IMR-90 (cell line): ENCODE results near the gene ID2. TPM values are rescaled to one million over a fixed set of nuclear protein-coding genes. Genes with fewer than 3 reads are reported as not detected.

Source experiments
- ATAC-seq: fragments of 200-7000 bp; cut with Tn5 transposase; 2 replicates; pipeline ENCODE4 v1.9.1; 2020; ENCODE audit warnings: low read depth, mild to moderate bottlenecking, moderate library complexity
- BruUV-seq: library from RNA; stranded (reverse); fragments of 400-500 nt; replicated peaks from 2 replicates; lab custom pipeline; 2021; lab: Mats Ljungman, UMichigan
- CTCF ChIA-PET: fragments of 300-600 bp; formaldehyde crosslinking; extraction: SDS; loops from one replicate; lab custom pipeline; 2021; ENCODE audit warnings: antibody characterized with exemption; lab: Yijun Ruan, JAX
- POLR2A ChIA-PET: fragments of 300-600 bp; sonication (Branson Sonifier 250); formaldehyde crosslinking; loops from one replicate; lab custom pipeline; 2022; ENCODE audit warnings: antibody characterized with exemption; ENCODE audit not compliant: unreplicated experiment; lab: Charles Lee
- DNase-seq: peaks from one replicate; pipeline ENCODE4 v3.0.0; 2013
- H2AFZ ChIP-seq: replicated peaks from 2 replicates; pipeline ENCODE3; 2013; ENCODE audit warnings: low read length, mild to moderate bottlenecking; ENCODE audit not compliant: poor library complexity
- H2AK5ac ChIP-seq: 2 replicates; pipeline ENCODE4 v1.6.1; 2013; ENCODE audit warnings: low read depth, low read length, inconsistent platforms
- H2AK9ac ChIP-seq: replicated peaks from 2 replicates; pipeline ENCODE3; 2013; ENCODE audit warnings: mild to moderate bottlenecking, low read depth, low read length, moderate library complexity; ENCODE audit not compliant: poor library complexity
- H2BK120ac ChIP-seq: 2 replicates; pipeline ENCODE4 v1.6.1; 2013; ENCODE audit warnings: low read depth, low read length, inconsistent platforms
- H2BK15ac ChIP-seq: 3 replicates; pipeline ENCODE4 v1.6.1; 2013; ENCODE audit warnings: low read depth, low read length, inconsistent platforms
- H2BK20ac ChIP-seq: 2 replicates; pipeline ENCODE4 v1.6.1; 2013; ENCODE audit warnings: low read depth, mild to moderate bottlenecking, inconsistent platforms, low read length, moderate library complexity
- H2BK5ac ChIP-seq: 2 replicates; pipeline ENCODE4 v1.6.1; 2013; ENCODE audit warnings: mild to moderate bottlenecking, low read depth, low read length, inconsistent platforms; ENCODE audit not compliant: poor library complexity, severe bottlenecking
- H3K14ac ChIP-seq: replicated peaks from 2 replicates; pipeline ENCODE4 v1.6.1; 2013; ENCODE audit warnings: low read depth, low read length, inconsistent platforms
- H3K18ac ChIP-seq: 2 replicates; pipeline ENCODE4 v1.6.1; 2013; ENCODE audit warnings: low read depth, low read length, control low read depth
- H3K23ac ChIP-seq: 2 replicates; pipeline ENCODE4 v1.6.1; 2013; ENCODE audit warnings: low read depth, low read length, inconsistent platforms
- H3K27ac ChIP-seq: 2 replicates; pipeline ENCODE4 v1.5.1; 2013; ENCODE audit warnings: mild to moderate bottlenecking, control low read depth, low read length; ENCODE audit not compliant: insufficient read depth
- H3K27me3 ChIP-seq: 2 replicates; pipeline ENCODE4 v1.6.1; 2013; ENCODE audit warnings: low read length; ENCODE audit not compliant: control insufficient read depth, insufficient read depth
- H3K36me3 ChIP-seq: 2 replicates; pipeline ENCODE4 v1.6.1; 2013; ENCODE audit warnings: low read length, mixed read lengths; ENCODE audit not compliant: control insufficient read depth, insufficient read depth
- H3K4ac ChIP-seq: 2 replicates; pipeline ENCODE4 v1.6.1; 2013; ENCODE audit warnings: low read depth, low read length, inconsistent platforms
- H3K4me1 ChIP-seq: 2 replicates; pipeline ENCODE4 v1.6.1; 2013; ENCODE audit warnings: low read length, mixed read lengths; ENCODE audit not compliant: control insufficient read depth, insufficient read depth
- H3K4me2 ChIP-seq: 2 replicates; pipeline ENCODE4 v1.6.1; 2013; ENCODE audit warnings: low read depth, mild to moderate bottlenecking, control low read depth, low read length, moderate library complexity
- H3K4me3 ChIP-seq: 2 replicates; pipeline ENCODE4 v1.5.1; 2013; ENCODE audit warnings: low read depth, mild to moderate bottlenecking, control low read depth, low read length, moderate library complexity; ENCODE audit not compliant: insufficient read depth
- H3K56ac ChIP-seq: 2 replicates; pipeline ENCODE4 v1.6.1; 2013; ENCODE audit warnings: low read length, inconsistent platforms; ENCODE audit not compliant: insufficient read depth; ENCODE audit errors: extremely low read depth
- H3K79me1 ChIP-seq, 2 experiments: 2 replicates each; pipeline ENCODE4 v1.6.1; 2013; ENCODE audit warnings: low read length in 2 of 2, inconsistent platforms in 1 of 2, low read depth in 1 of 2
- H3K9ac ChIP-seq: 2 replicates; pipeline ENCODE4 v1.6.1; 2013; ENCODE audit warnings: low read depth, low read length, control low read depth
- H3K9me1 ChIP-seq: 2 replicates; pipeline ENCODE4 v1.6.1; 2013; ENCODE audit warnings: low read length, inconsistent platforms; ENCODE audit not compliant: insufficient read depth
- H3K9me3 ChIP-seq: 2 replicates; pipeline ENCODE4 v1.6.1; 2013; ENCODE audit warnings: low read length; ENCODE audit not compliant: control insufficient read depth, insufficient read depth
- H4K20me1 ChIP-seq: 2 replicates; pipeline ENCODE4 v1.6.1; 2013; ENCODE audit warnings: low read length, inconsistent platforms; ENCODE audit not compliant: insufficient read depth
- H4K5ac ChIP-seq: 2 replicates; pipeline ENCODE4 v1.6.1; 2013; ENCODE audit warnings: mild to moderate bottlenecking, low read depth, low read length, control low read depth
- H4K8ac ChIP-seq, 2 experiments: 2 replicates each; pipeline ENCODE4 v1.6.1; 2013; ENCODE audit warnings: low read depth in 2 of 2, low read length in 2 of 2, control low read depth in 1 of 2, inconsistent platforms in 1 of 2
- H4K91ac ChIP-seq: 2 replicates; pipeline ENCODE4 v1.6.1; 2013; ENCODE audit warnings: low read depth, low read length, inconsistent platforms; ENCODE audit not compliant: insufficient read depth
- BHLHE40 ChIP-seq: fragments of 150-350 bp; IDR thresholded peaks from 2 replicates; pipeline ENCODE4 v1.6.1; 2016; ENCODE audit warnings: mild to moderate bottlenecking, low read depth, low read length
- CEBPB ChIP-seq: IDR thresholded peaks from 2 replicates; pipeline ENCODE4 v1.6.1; 2012; ENCODE audit warnings: low read depth, low read length, improper control_type of control experiment
- CHD1 ChIP-seq: IDR thresholded peaks from 2 replicates; pipeline ENCODE4 v1.6.1; 2012; ENCODE audit warnings: low read depth, low read length, improper control_type of control experiment
- CTCF ChIP-seq: conservative IDR thresholded peaks from 2 replicates; pipeline ENCODE4 v1.5.1; 2012; ENCODE audit warnings: mild to moderate bottlenecking, low read depth, low read length, improper control_type of control experiment
- ELK1 ChIP-seq: fragments of 150-350 bp; IDR thresholded peaks from 2 replicates; pipeline ENCODE4 v1.6.1; 2016; ENCODE audit warnings: low read depth, mild to moderate bottlenecking, low read length, moderate library complexity, borderline replicate concordance
- FOS ChIP-seq: fragments of 150-350 bp; IDR thresholded peaks from 2 replicates; pipeline ENCODE4 v1.6.1; 2016; ENCODE audit warnings: low read depth, low read length
- MAFK ChIP-seq: IDR thresholded peaks from 2 replicates; pipeline ENCODE4 v1.6.1; 2012; ENCODE audit warnings: low read depth, low read length, improper control_type of control experiment
- MAZ ChIP-seq: IDR thresholded peaks from 2 replicates; pipeline ENCODE4 v1.6.1; 2012; ENCODE audit warnings: low read depth, mild to moderate bottlenecking, low read length, improper control_type of control experiment, moderate library complexity, borderline replicate concordance
- MXI1 ChIP-seq: IDR thresholded peaks from 2 replicates; pipeline ENCODE4 v1.6.1; 2012; ENCODE audit warnings: low read depth, mild to moderate bottlenecking, low read length, moderate library complexity, borderline replicate concordance
- NFE2L2 ChIP-seq: fragments of 150-350 bp; IDR thresholded peaks from 2 replicates; pipeline ENCODE4 v1.6.1; 2016; ENCODE audit warnings: low read depth, mild to moderate bottlenecking, low read length
- POLR2A ChIP-seq: IDR thresholded peaks from 2 replicates; pipeline ENCODE4 v1.6.1; 2012; ENCODE audit warnings: mild to moderate bottlenecking, low read depth, low read length
- RAD21 ChIP-seq: IDR thresholded peaks from 2 replicates; pipeline ENCODE4 v1.6.1; 2012; ENCODE audit warnings: low read length, improper control_type of control experiment
- RCOR1 ChIP-seq: IDR thresholded peaks from 2 replicates; pipeline ENCODE4 v1.6.1; 2012; ENCODE audit warnings: mild to moderate bottlenecking, low read length, improper control_type of control experiment; ENCODE audit not compliant: insufficient replicate concordance
- RFX5 ChIP-seq: IDR thresholded peaks from 2 replicates; pipeline ENCODE4 v1.8.0; 2012; ENCODE audit warnings: low read depth, mild to moderate bottlenecking, low read length, moderate library complexity
- SMC3 ChIP-seq: fragments of 150-350 bp; IDR thresholded peaks from 2 replicates; pipeline ENCODE4 v1.6.1; 2016; ENCODE audit warnings: low read depth, mild to moderate bottlenecking, antibody characterized with exemption, low read length, moderate library complexity
- USF2 ChIP-seq: fragments of 150-350 bp; IDR thresholded peaks from 2 replicates; pipeline ENCODE4 v1.6.1; 2017; ENCODE audit warnings: mild to moderate bottlenecking, antibody characterized with exemption, low read length, low read depth
- WGBS, 2 experiments: methylation state at CpG; one replicate each; pipeline versions ENCODE4 v1.1.5 to v1.1.7; 2013; ENCODE audit warnings: missing lambda C conversion rate in 2 of 2; ENCODE audit not compliant: insufficient read length in 1 of 2; ENCODE audit errors: extremely low coverage in 2 of 2; 5-methylcytosine and 5-hydroxymethylcytosine counted together
- dilution Hi-C: fragments of 300-500 bp; cut with HindIII; formaldehyde crosslinking; loops from one replicate; pipeline ENCODE4 v1.14.3; 2018; ENCODE audit warnings: low sequenced_read_pairs; ENCODE audit not compliant: unreplicated experiment
- in situ Hi-C: fragments of 300-500 bp; cut with MboI; formaldehyde crosslinking; loops from 3 replicates; pipeline ENCODE4 v1.14.3; 2019; ENCODE audit warnings: low sequenced_read_pairs, inconsistent platforms, mixed read lengths
- intact Hi-C: fragments of 100-400 bp; cut with micrococcal nuclease; formaldehyde crosslinking; loops from 2 replicates; pipeline ENCODE4 v1.10.0; 2022
- polyA plus RNA-seq, 3 experiments: library from polyadenylated mRNA; depleted of rRNA; stranded (reverse); fragments of >200 nt; gene quantifications; 2 replicates each; pipeline ENCODE4 v1.2.3, GENCODE V29; 2012; ENCODE audit warnings: low replicate concordance in 1 of 3
- total RNA-seq: library from RNA; depleted of rRNA; stranded (reverse); fragments of >200 nt; gene quantifications from 2 replicates; pipeline ENCODE4 v1.2.3, GENCODE V29; 2012

Gene ID2
- total and polyA plus RNA-seq, 2 of the 4 experiments (the other 2 are of a cell fraction) = 264 to 389 TPM

- H4K5ac ChIP-seq = no peak overlapping the region
- no peaks in the 10 kb centered on the region for H3K36me3 ChIP-seq
- H2BK20ac ChIP-seq = no peak overlapping the region
- no peak overlapping the region for H3K9ac ChIP-seq
- no peak overlapping the region for H3K27ac ChIP-seq
- intact Hi-C loops = no loop called here
- BruUV-seq = no TSS peak
- no peak overlapping the region for H3K18ac ChIP-seq
- H2BK15ac ChIP-seq = no peak overlapping the region
- H2AK5ac ChIP-seq = no peak overlapping the region
- H3K4me2 ChIP-seq = no peak overlapping the region
- H3K56ac ChIP-seq = no peak overlapping the region
- no peaks in the 10 kb centered on the region for H3K79me1 ChIP-seq
- H3K4me1 ChIP-seq = no peaks in the 10 kb centered on the region
- H2AK9ac ChIP-seq = no peak overlapping the region
- H4K20me1 ChIP-seq = no peaks in the 10 kb centered on the region
- 84% methylated on average over 5 of the region's 7 CpGs; no CpG with 5 or more reads in 1 of the 2 experiments for WGBS, 2 experiments
- dilution Hi-C loops = no loop called here
- no peak overlapping the region for H4K8ac ChIP-seq
- H3K23ac ChIP-seq = no peak overlapping the region
- no peak for DNase-seq
- ChIA-PET POLR2A (no interaction called here), CTCF (no interaction called here)
- peaks cover 2% of the 10 kb centered on the region for H3K27me3 ChIP-seq
- no peak overlapping the region for H3K4ac ChIP-seq
- H4K91ac ChIP-seq = no peak overlapping the region
- no peak overlapping the region for H3K4me3 ChIP-seq
- no peak overlapping the region for H2AFZ ChIP-seq
- H3K14ac ChIP-seq = no peak overlapping the region
- ATAC-seq = no peak
- H3K9me3 ChIP-seq = no peaks in the 10 kb centered on the region
- H3K9me1 ChIP-seq = no peaks in the 10 kb centered on the region
- in situ Hi-C loops = no loop called here
- H2BK120ac ChIP-seq = no peak overlapping the region
- TF ChIP-seq MAZ (no peak), RAD21 (no peak), MAFK (no peak), CTCF (no peak), ELK1 (no peak), CHD1 (no peak), CEBPB (no peak), SMC3 (no peak), POLR2A (no peak), RCOR1 (no peak), USF2 (no peak), NFE2L2 (no peak), MXI1 (no peak), RFX5 (no peak), FOS (no peak), BHLHE40 (no peak)
- no peak overlapping the region for H2BK5ac ChIP-seq
These were observed 32.4 kb downstream of the ID2 start for GRCh38 chr2:8714283-8714682.
